B cell (primary cell): ENCODE results near the gene LRRC8B. TPM values are rescaled to one million over a fixed set of nuclear protein-coding genes. Genes with fewer than 3 reads are reported as not detected.

Experiments
- ATAC-seq: fragments of 200-7000 bp; cut with Tn5 transposase; one replicate; pipeline ENCODE4 v1.10.0; 2021; ENCODE audit warnings: low read depth, mild to moderate bottlenecking, moderate number of reproducible peaks, moderate library complexity
- CTCF ChIA-PET: fragments of 350-600 bp; sonication (Branson Sonifier 250); formaldehyde crosslinking; loops from one replicate; lab custom pipeline; 2021; ENCODE audit warnings: antibody characterized with exemption, inconsistent platforms; lab: Charles Lee
- POLR2A ChIA-PET: fragments of 350-600 bp; sonication (Branson Sonifier 250); formaldehyde crosslinking; loops from one replicate; lab custom pipeline; 2021; ENCODE audit warnings: antibody characterized with exemption; lab: Charles Lee
- DNase-seq: peaks from one replicate; pipeline ENCODE4 v3.0.0; 2013
- H2AFZ ChIP-seq: 2 replicates; pipeline ENCODE4 v1.6.1; 2012; ENCODE audit warnings: mild to moderate bottlenecking, low read depth, low read length; ENCODE audit not compliant: insufficient read depth, poor library complexity, severe bottlenecking
- H3K27ac ChIP-seq, 2 donors: 1 replicate in 1 of 2; 2 replicates in 1 of 2; pipeline ENCODE4 v1.5.1; 2012 to 2013; ENCODE audit warnings: low read length in 2 of 2, mild to moderate bottlenecking in 2 of 2, moderate library complexity in 1 of 2
- H3K27me3 ChIP-seq, 4 experiments: fragments of 200-600 bp in 1 of 4; sonication (generic) in 1 of 4; replicated peaks in 1 of 4; 1 replicate in 2 of 4; 2 replicates in 2 of 4; pipeline versions ENCODE4 v1.6.1 to v1.7.0; 2013 to 2016; ENCODE audit warnings: low read length in 3 of 4, mild to moderate bottlenecking in 2 of 4, mixed read lengths in 1 of 4, moderate library complexity in 1 of 4; ENCODE audit not compliant: insufficient read depth in 4 of 4, control insufficient read depth in 3 of 4; ENCODE audit errors: control extremely low read depth in 1 of 4
- H3K36me3 ChIP-seq, 2 experiments: replicated peaks in 1 of 2; 1 replicate in 1 of 2; 2 replicates in 1 of 2; pipeline versions ENCODE4 v1.6.1 to v1.7.1; 2013; ENCODE audit warnings: low read length in 1 of 2; ENCODE audit not compliant: insufficient read depth in 2 of 2, control insufficient read depth in 1 of 2; ENCODE audit errors: control extremely low read depth in 1 of 2, extremely low read depth in 1 of 2
- H3K4me1 ChIP-seq, 2 donors: fragments of 200-600 bp in 1 of 2; sonication (generic) in 1 of 2; 1 replicate in 1 of 2; 2 replicates in 1 of 2; pipeline versions ENCODE4 v1.5.1 to v1.6.1; 2013 to 2017; ENCODE audit warnings: low read length in 2 of 2; ENCODE audit not compliant: control insufficient read depth in 2 of 2, insufficient read depth in 2 of 2
- H3K4me2 ChIP-seq: replicated peaks from 2 replicates; pipeline ENCODE3; 2012; ENCODE audit warnings: mild to moderate bottlenecking, low read depth, low read length; ENCODE audit not compliant: poor library complexity, severe bottlenecking
- H3K4me3 ChIP-seq, 5 experiments: fragments of 200-600 bp in 1 of 5; sonication (generic) in 1 of 5; 1 replicate in 3 of 5; 2 replicates in 2 of 5; pipeline versions ENCODE4 v1.5.1 to v1.7.0; 2011 to 2016; ENCODE audit warnings: low read length in 4 of 5, mild to moderate bottlenecking in 4 of 5, low read depth in 2 of 5, control low read depth in 1 of 5, moderate library complexity in 1 of 5; ENCODE audit not compliant: insufficient read depth in 1 of 5; ENCODE audit errors: control extremely low read depth in 1 of 5, extremely low read depth in 1 of 5
- H3K79me2 ChIP-seq: fragments of 200-600 bp; sonication (generic); one replicate; pipeline ENCODE4 v1.6.0; 2016; ENCODE audit warnings: low read length; ENCODE audit not compliant: control insufficient read depth, insufficient read depth
- H3K9ac ChIP-seq: fragments of 200-600 bp; sonication (generic); 2 replicates; pipeline ENCODE4 v1.6.1; 2017; ENCODE audit warnings: mild to moderate bottlenecking, low read length, moderate library complexity
- H3K9me3 ChIP-seq, 3 donors: one replicate each; pipeline versions ENCODE4 v1.6.1 to v1.7.1; 2013; ENCODE audit warnings: low read length in 2 of 3; ENCODE audit not compliant: control insufficient read depth in 2 of 3, insufficient read depth in 1 of 3; ENCODE audit errors: control extremely low read depth in 1 of 3
- H4K20me1 ChIP-seq: 2 replicates; pipeline ENCODE4 v1.6.0; 2012; ENCODE audit warnings: mild to moderate bottlenecking, low read length; ENCODE audit not compliant: insufficient read depth, control insufficient read depth, poor library complexity, severe bottlenecking
- H3K27ac Mint-ChIP-seq: one replicate; pipeline ENCODE4 v1.8.0; 2021; ENCODE audit warnings: mixed read lengths
- H3K27me3 Mint-ChIP-seq: one replicate; pipeline ENCODE4 v1.8.0; 2021; ENCODE audit warnings: mixed read lengths
- H3K4me1 Mint-ChIP-seq: one replicate; pipeline ENCODE4 v1.8.0; 2021; ENCODE audit warnings: mixed read lengths
- H3K4me3 Mint-ChIP-seq: one replicate; pipeline ENCODE4 v1.8.0; 2021; ENCODE audit warnings: mixed read lengths
- H3K9me3 Mint-ChIP-seq: one replicate; pipeline ENCODE4 v1.8.0; 2022; ENCODE audit warnings: mixed read lengths; ENCODE audit not compliant: insufficient read depth
- CTCF ChIP-seq: fragments of 200-600 bp; IDR thresholded peaks from one replicate; pipeline ENCODE4 v1.8.0; 2022; ENCODE audit warnings: antibody characterized with exemption, mild to moderate bottlenecking
- EZH2 ChIP-seq: IDR thresholded peaks from 2 replicates; pipeline ENCODE4 v1.6.1; 2012; ENCODE audit warnings: borderline replicate concordance, low read depth, mild to moderate bottlenecking, moderate library complexity, low read length; ENCODE audit not compliant: insufficient read depth, poor library complexity, severe bottlenecking
- WGBS: methylation state at CpG from one replicate; pipeline ENCODE4 v1.1.5; 2013; ENCODE audit warnings: missing lambda C conversion rate; ENCODE audit not compliant: insufficient coverage; 5-methylcytosine and 5-hydroxymethylcytosine counted together
- intact Hi-C: fragments of 100-400 bp; cut with micrococcal nuclease; formaldehyde crosslinking; loops from one replicate; pipeline ENCODE4 v1.10.0; 2022
- polyA plus RNA-seq: library from polyadenylated mRNA; depleted of rRNA; stranded (reverse); fragments of >200 nt; gene quantifications from 2 replicates; pipeline ENCODE4 v1.2.3, GENCODE V29; 2012
- total RNA-seq, 2 donors: library from RNA; stranded (reverse); fragments of 120-200 nt in 1 of 2; gene quantifications; 1 replicate in 1 of 2; 2 replicates in 1 of 2; pipeline versions ENCODE4 v1.2.3 to v1.2.4, GENCODE V29; 2013 to 2022

The LRRC8B gene
- total and polyA plus RNA-seq, 2 donors (not counting 1 experiment from before 2014, with no cell fraction given): 2.2 to 9.9 TPM

- no peak overlapping the region for H3K4me2 ChIP-seq
- H3K4me1 ChIP-seq: peaks cover 15 to 23% of the 10 kb centered on the region in 2 donors
- Mint-ChIP-seq H3K9me3 (no peaks in the 10 kb centered on the region), H3K4me1 (peaks cover 35% of the 10 kb centered on the region), H3K27ac (no peak overlapping the region), H3K4me3 (no peak overlapping the region), H3K27me3 (no peaks in the 10 kb centered on the region)
- no peaks in the 10 kb centered on the region for H3K9me3 ChIP-seq
- ChIA-PET POLR2A (interaction anchor here (0.9 kb wide), 1 partner anchor 11 kb away, joined by 3 read pairs; no protein-coding TSS in a partner anchor), CTCF (interaction anchor here (0.7 to 17.1 kb wide), 3 partner anchors 34 to 127 kb away, joined by 3 to 334 read pairs (median 5); no protein-coding TSS in a partner anchor)
- H2AFZ ChIP-seq: no peak overlapping the region
- no peaks in the 10 kb centered on the region for H4K20me1 ChIP-seq
- no peaks in the 10 kb centered on the region for H3K27me3 ChIP-seq
- no peak for ATAC-seq
- H3K36me3 ChIP-seq: no peaks in the 10 kb centered on the region
- H3K4me3 ChIP-seq: no peak overlapping the region
- no CpG with 5 or more reads among the region's 6 CpGs for WGBS
- H3K9ac ChIP-seq: no peak overlapping the region
- DNase-seq: no peak
- H3K27ac ChIP-seq: no peak overlapping the region
- no peak for TF ChIP-seq CTCF
- no peak for TF ChIP-seq EZH2
- peaks cover 76% of the 10 kb centered on the region for H3K79me2 ChIP-seq
- intact Hi-C loops: loop anchor here (2.0 kb wide), 1 partner anchor 17 kb away; no protein-coding TSS in a partner anchor
Measured at GRCh38 chr1:89635825-89636815, 111.5 kb downstream of the LRRC8B start.

DNA sequence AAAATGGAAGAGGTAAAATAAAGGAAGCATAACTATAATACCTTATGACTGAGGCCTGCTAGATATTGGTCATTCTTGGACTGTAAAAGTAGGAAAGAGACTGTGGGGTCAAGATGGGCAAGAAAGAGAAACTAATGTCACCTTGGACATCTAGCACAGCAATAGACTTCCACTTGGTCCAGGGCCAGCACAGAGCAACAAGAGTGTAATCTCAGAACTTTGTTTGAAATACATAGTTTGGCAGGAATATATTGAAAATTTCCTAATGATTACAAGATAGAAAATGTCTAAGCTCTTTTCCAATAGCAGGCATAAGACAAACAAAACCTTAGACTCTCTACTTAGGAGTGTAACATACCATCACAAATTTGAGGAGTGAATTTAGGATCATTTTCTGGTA is 112.9 kb downstream of the LRRC8B start:
- Histone ChIP-seq H3K27ac (no peak overlapping the region), H2AFZ (no peak overlapping the region), H3K4me3 (no peak overlapping the region), H3K79me2 (peaks cover 83% of the 10 kb centered on the region), H3K9me3 (no peaks in the 10 kb centered on the region), H3K27me3 (no peaks in the 10 kb centered on the region), H3K4me2 (no peak overlapping the region), H3K4me1 (peaks cover 10 to 14% of the 10 kb centered on the region in 2 donors), H3K36me3 (no peaks in the 10 kb centered on the region), H3K9ac (no peak overlapping the region), H4K20me1 (no peaks in the 10 kb centered on the region)
- ChIA-PET CTCF (interaction anchor here (17.1 kb wide), 1 partner anchor 125 kb away, joined by 334 read pairs; no protein-coding TSS in a partner anchor), POLR2A (interaction anchor here (0.5 kb wide), 1 partner anchor 122 kb away, joined by 9 read pairs; no protein-coding TSS in a partner anchor)
- ATAC-seq (no peak), DNase-seq (no peak)
- Mint-ChIP-seq H3K4me3 (no peak overlapping the region), H3K9me3 (no peaks in the 10 kb centered on the region), H3K4me1 (peaks cover 25% of the 10 kb centered on the region), H3K27me3 (no peaks in the 10 kb centered on the region), H3K27ac (no peak overlapping the region)
- intact Hi-C loops: no loop called here
- TF ChIP-seq EZH2 (no peak), CTCF (no peak)
